ENCODE data around the gene NODAL.

Gene NODAL

GRCh38 chr10:70479165-70479581 lies 37.7 kb upstream of the NODAL start:
- no peak for DNase-seq (ENCODE audit: low read depth, low spot score)
- H3K4me1 ChIP-seq (ENCODE audit: control insufficient read depth, insufficient read depth, low read length): peaks cover 15% of the 10 kb centered on the region
- no peaks in the 10 kb centered on the region for H3K9me3 ChIP-seq (ENCODE audit: control insufficient read depth, insufficient read depth, low read length)
- H3K27me3 ChIP-seq (ENCODE audit: control insufficient read depth, insufficient read depth, low read length): no peaks in the 10 kb centered on the region
- H3K36me3 ChIP-seq (ENCODE audit: control insufficient read depth, insufficient read depth, low read length): no peaks in the 10 kb centered on the region
- no peak overlapping the region for H3K27ac ChIP-seq (ENCODE audit: low read length)
- WGBS (ENCODE audit: insufficient coverage, insufficient read length): no CpG with 5 or more reads among the region's 11 CpGs
- H3K4me3 ChIP-seq (ENCODE audit: low read length): peak overlapping the region; percentile 89

GRCh38 chr10:70478191-70479164 lies 37.0 kb upstream of the NODAL start, which contains the start of gene PALD1:
PALD1 (plus strand) TSS chr10:70478767; CDS start chr10:70525952, 47,185 bp downstream.
- Histone ChIP-seq H3K36me3 (ENCODE audit: control insufficient read depth, insufficient read depth, low read length) (no peaks in the 10 kb centered on the region), H3K27ac (ENCODE audit: low read length) (no peak within 1 kb of the TSS), H3K27me3 (ENCODE audit: control insufficient read depth, insufficient read depth, low read length) (no peaks in the 10 kb centered on the region), H3K4me1 (ENCODE audit: control insufficient read depth, insufficient read depth, low read length) (peaks cover 15% of the 10 kb centered on the region), H3K4me3 (ENCODE audit: low read length) (peak within 1 kb of the TSS; percentile 89), H3K9me3 (ENCODE audit: control insufficient read depth, insufficient read depth, low read length) (no peaks in the 10 kb centered on the region)
- no CpG with 5 or more reads among the region's 110 CpGs for WGBS (ENCODE audit: insufficient coverage, insufficient read length)
- no peak for DNase-seq (ENCODE audit: low read depth, low spot score)

DNA sequence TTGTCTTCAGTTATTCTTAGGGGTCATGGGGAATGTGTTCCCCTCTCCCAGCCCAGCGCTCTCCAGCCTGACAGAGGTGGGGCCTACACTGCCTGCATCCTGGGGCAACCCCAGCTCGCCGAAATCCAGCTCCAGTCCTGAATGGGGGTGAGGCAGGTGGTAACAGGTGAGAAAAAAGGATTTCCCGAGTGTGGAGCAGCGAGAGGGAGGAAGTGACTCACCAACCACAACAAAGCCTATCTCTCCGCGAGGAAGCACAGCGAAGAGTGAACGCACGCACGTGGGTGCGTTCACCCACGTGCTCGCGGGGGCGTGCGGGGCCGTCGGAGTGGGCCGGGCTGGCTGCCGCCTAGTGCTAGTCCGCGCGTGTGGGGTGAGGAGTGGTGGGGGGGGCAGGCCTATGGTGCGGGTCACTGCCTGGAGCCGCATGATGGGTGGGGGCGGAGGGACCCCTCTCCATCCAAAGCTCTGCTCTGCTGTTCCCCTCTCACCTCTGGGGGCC lies 36.2 kb upstream of the NODAL start:
- Histone ChIP-seq H3K36me3 (ENCODE audit: control insufficient read depth, insufficient read depth, low read length) (no peaks in the 10 kb centered on the region), H3K4me1 (ENCODE audit: control insufficient read depth, insufficient read depth, low read length) (peaks cover 14% of the 10 kb centered on the region), H3K4me3 (ENCODE audit: low read length) (peak overlapping the region; percentile 89; the same call in 1 of the 2 replicates), H3K27ac (ENCODE audit: low read length) (no peak overlapping the region), H3K9me3 (ENCODE audit: control insufficient read depth, insufficient read depth, low read length) (no peaks in the 10 kb centered on the region), H3K27me3 (ENCODE audit: control insufficient read depth, insufficient read depth, low read length) (no peaks in the 10 kb centered on the region)
- no peak for DNase-seq (ENCODE audit: low read depth, low spot score)
- no CpG with 5 or more reads among the region's 27 CpGs for WGBS (ENCODE audit: insufficient coverage, insufficient read length)

DNA sequence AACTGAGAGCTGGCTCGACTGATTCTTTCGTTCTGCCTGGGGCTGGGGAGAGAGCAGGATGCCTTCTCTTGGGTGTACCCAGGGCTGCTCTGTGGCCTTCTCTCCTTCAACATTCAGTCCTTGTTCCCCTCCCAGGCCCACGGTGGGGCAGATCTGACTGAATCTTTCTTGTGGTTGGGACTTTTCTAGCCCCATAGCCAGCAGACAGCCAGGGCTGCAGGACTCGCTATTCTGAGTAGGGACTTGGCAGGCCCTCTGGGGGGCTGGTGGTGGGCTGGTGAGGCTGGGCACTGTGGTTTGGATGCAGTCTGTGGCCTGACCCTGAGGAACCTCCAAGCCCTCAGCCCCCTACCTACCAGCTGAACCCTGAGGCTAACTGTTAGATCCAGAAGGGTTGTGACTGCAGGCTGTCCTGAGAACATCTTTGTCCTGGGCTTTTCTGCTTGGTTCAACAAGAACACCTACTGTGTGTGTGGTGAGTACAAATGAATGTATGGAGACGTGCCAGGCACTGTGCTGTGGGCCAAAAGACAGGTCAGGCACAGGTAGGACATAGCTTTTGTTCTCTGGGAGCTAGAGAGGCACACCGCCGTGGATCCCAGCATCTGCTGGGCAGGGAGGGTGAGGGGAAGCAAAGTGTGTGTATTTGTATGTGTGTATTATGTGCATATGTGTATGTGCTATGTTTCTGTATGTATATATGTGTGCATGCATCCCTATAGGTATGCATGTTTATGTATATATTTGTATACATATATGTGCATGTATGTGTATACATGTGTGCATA lies 35.0 kb upstream of the NODAL start:
- no peaks in the 10 kb centered on the region for H3K9me3 ChIP-seq (ENCODE audit: control insufficient read depth, insufficient read depth, low read length)
- H3K27me3 ChIP-seq (ENCODE audit: control insufficient read depth, insufficient read depth, low read length): no peaks in the 10 kb centered on the region
- H3K27ac ChIP-seq (ENCODE audit: low read length): no peak overlapping the region
- no peak for DNase-seq (ENCODE audit: low read depth, low spot score)
- no peak overlapping the region for H3K4me3 ChIP-seq (ENCODE audit: low read length)
- peaks cover 12% of the 10 kb centered on the region for H3K4me1 ChIP-seq (ENCODE audit: control insufficient read depth, insufficient read depth, low read length)
- no peaks in the 10 kb centered on the region for H3K36me3 ChIP-seq (ENCODE audit: control insufficient read depth, insufficient read depth, low read length)
- WGBS (ENCODE audit: insufficient coverage, insufficient read length): no CpG with 5 or more reads among the region's 7 CpGs

DNA sequence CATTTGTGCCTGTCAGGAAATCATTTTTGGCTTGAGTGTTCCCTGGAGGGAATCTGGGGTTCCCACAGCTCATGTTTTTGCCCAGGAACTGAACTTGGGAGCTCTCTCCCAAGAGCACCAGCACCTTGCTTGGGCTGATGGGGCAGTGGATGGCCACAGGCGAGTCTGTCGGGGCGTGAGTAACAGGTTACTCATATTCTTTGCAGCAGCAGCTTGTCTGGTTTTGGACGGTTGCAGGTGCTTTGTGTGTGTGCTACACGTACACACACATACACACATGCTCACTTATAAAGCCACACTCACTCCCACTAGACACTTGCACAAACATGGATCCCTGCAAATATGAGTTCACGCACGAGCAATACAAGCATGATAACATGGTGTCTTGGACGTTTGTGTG lies 34.2 kb upstream of the NODAL start:
- WGBS (ENCODE audit: insufficient coverage, insufficient read length): no CpG with 5 or more reads among the region's 8 CpGs
- H3K4me1 ChIP-seq (ENCODE audit: control insufficient read depth, insufficient read depth, low read length): peaks cover 10% of the 10 kb centered on the region
- no peak overlapping the region for H3K4me3 ChIP-seq (ENCODE audit: low read length)
- no peak overlapping the region for H3K27ac ChIP-seq (ENCODE audit: low read length)
- no peaks in the 10 kb centered on the region for H3K27me3 ChIP-seq (ENCODE audit: control insufficient read depth, insufficient read depth, low read length)
- H3K9me3 ChIP-seq (ENCODE audit: control insufficient read depth, insufficient read depth, low read length): no peaks in the 10 kb centered on the region
- H3K36me3 ChIP-seq (ENCODE audit: control insufficient read depth, insufficient read depth, low read length): no peaks in the 10 kb centered on the region
- no peak for DNase-seq (ENCODE audit: low read depth, low spot score)

- H3K27me3 ChIP-seq (ENCODE audit: control insufficient read depth, insufficient read depth, low read length): no peaks in the 10 kb centered on the region
- WGBS (ENCODE audit: insufficient coverage, insufficient read length): no CpG with 5 or more reads among the region's 2 CpGs
- no peak overlapping the region for H3K27ac ChIP-seq (ENCODE audit: low read length)
Observed at GRCh38 chr10:70474780-70475179, 33.3 kb upstream of the NODAL start.

DNA sequence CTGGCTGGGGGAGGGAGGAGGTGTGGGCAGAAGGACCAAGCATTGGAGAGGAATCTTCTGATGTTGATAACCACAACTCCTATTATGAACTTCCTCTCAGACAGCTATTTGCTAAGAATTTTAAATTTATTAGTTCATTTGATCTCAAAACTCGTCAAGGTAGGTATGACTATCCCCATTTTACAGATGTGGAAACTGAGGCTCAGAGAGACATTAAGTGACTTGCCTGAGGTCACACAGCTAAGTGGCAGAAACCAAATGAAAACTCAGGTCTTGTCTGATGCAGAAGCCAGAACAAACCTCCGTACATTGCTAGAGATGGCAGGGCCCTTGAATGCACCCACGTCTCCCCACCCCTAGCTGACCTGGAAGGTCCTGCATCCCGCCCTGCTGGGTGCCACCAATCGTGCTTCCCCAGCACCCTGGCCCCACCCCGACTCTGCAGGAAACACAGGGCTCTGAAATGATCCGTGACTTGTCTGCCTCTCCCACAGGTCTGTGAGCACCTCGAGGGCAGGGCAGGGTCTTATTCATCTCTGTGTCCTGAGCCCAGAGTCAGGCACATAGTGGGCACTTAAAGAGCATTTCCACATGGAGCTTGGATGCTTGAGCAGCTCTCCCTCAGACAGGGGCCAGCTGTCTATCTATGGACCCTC lies 31.4 kb upstream of the NODAL start:
- Histone ChIP-seq H3K4me3 (ENCODE audit: low read length) (no peak overlapping the region), H3K9me3 (ENCODE audit: control insufficient read depth, insufficient read depth, low read length) (no peaks in the 10 kb centered on the region), H3K4me1 (ENCODE audit: control insufficient read depth, insufficient read depth, low read length) (peaks cover 1% of the 10 kb centered on the region), H3K36me3 (ENCODE audit: control insufficient read depth, insufficient read depth, low read length) (no peaks in the 10 kb centered on the region), H3K27me3 (ENCODE audit: control insufficient read depth, insufficient read depth, low read length) (no peaks in the 10 kb centered on the region), H3K27ac (ENCODE audit: low read length) (no peak overlapping the region)
- DNase-seq (ENCODE audit: low read depth, low spot score): no peak
- WGBS (ENCODE audit: insufficient coverage, insufficient read length): no CpG with 5 or more reads among the region's 8 CpGs

More at GRCh38 chr10:70474780-70475179, 33.3 kb upstream of the NODAL start:
- DNase-seq (ENCODE audit: low read depth, low spot score): no peak
- Histone ChIP-seq H3K4me3 (ENCODE audit: low read length) (no peak overlapping the region), H3K9me3 (ENCODE audit: control insufficient read depth, insufficient read depth, low read length) (no peaks in the 10 kb centered on the region), H3K36me3 (ENCODE audit: control insufficient read depth, insufficient read depth, low read length) (no peaks in the 10 kb centered on the region), H3K4me1 (ENCODE audit: control insufficient read depth, insufficient read depth, low read length) (0 out of 2 replicates have a peak, but pooled peaks cover 2% of the 10 kb centered on the region)

DNA sequence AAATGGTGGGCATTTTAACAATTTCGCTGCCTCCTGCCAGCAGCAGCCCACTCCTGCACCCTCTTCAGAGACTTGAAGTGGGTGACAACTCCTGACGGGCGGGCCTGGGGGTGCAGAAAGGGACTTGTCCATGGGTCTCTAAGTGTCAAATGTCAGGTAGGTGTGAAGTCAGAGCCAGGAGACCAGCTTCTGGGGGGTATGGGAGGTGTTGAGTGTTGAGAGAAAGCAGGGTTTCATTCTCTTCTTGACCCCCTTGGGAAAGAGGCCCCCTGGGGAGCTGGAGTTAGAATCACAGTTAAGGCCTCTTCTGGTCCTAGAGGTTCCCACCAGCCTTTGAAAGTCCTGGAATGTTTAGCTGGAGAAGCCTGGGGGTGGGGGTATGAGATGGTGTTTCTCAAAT lies 25.5 kb upstream of the NODAL start:
- no CpG with 5 or more reads among the region's 3 CpGs for WGBS (ENCODE audit: insufficient coverage, insufficient read length)
- H3K27ac ChIP-seq (ENCODE audit: low read length): no peak overlapping the region
- DNase-seq (ENCODE audit: low read depth, low spot score): no peak
- no peak overlapping the region for H3K4me3 ChIP-seq (ENCODE audit: low read length)
- H3K27me3 ChIP-seq (ENCODE audit: control insufficient read depth, insufficient read depth, low read length): no peaks in the 10 kb centered on the region
- no peaks in the 10 kb centered on the region for H3K9me3 ChIP-seq (ENCODE audit: control insufficient read depth, insufficient read depth, low read length)
- no peaks in the 10 kb centered on the region for H3K36me3 ChIP-seq (ENCODE audit: control insufficient read depth, insufficient read depth, low read length)
- no peaks in the 10 kb centered on the region; the same call in none of the 2 replicates for H3K4me1 ChIP-seq (ENCODE audit: control insufficient read depth, insufficient read depth, low read length)

- DNase-seq (ENCODE audit: low read depth, low spot score): no peak
- H3K4me3 ChIP-seq (ENCODE audit: low read length): no peak overlapping the region; the same call in 1 of the 2 replicates
- H3K4me1 ChIP-seq (ENCODE audit: control insufficient read depth, insufficient read depth, low read length): no peaks in the 10 kb centered on the region; the same call in none of the 2 replicates
- no CpG with 5 or more reads among the region's 2 CpGs for WGBS (ENCODE audit: insufficient coverage, insufficient read length)
- no peaks in the 10 kb centered on the region for H3K9me3 ChIP-seq (ENCODE audit: control insufficient read depth, insufficient read depth, low read length)
- H3K36me3 ChIP-seq (ENCODE audit: control insufficient read depth, insufficient read depth, low read length): no peaks in the 10 kb centered on the region
- H3K27me3 ChIP-seq (ENCODE audit: control insufficient read depth, insufficient read depth, low read length): no peaks in the 10 kb centered on the region
- H3K27ac ChIP-seq (ENCODE audit: low read length): no peak overlapping the region
Observed at GRCh38 chr10:70465832-70466231, 24.4 kb upstream of the NODAL start.

- DNase-seq (ENCODE audit: low read depth, low spot score): no peak
- no peaks in the 10 kb centered on the region for H3K27me3 ChIP-seq (ENCODE audit: control insufficient read depth, insufficient read depth, low read length)
- H3K36me3 ChIP-seq (ENCODE audit: control insufficient read depth, insufficient read depth, low read length): no peaks in the 10 kb centered on the region
- no CpG with 5 or more reads among the region's 4 CpGs for WGBS (ENCODE audit: insufficient coverage, insufficient read length)
- no peak overlapping the region for H3K4me3 ChIP-seq (ENCODE audit: low read length)
- no peaks in the 10 kb centered on the region; the same call in none of the 2 replicates for H3K4me1 ChIP-seq (ENCODE audit: control insufficient read depth, insufficient read depth, low read length)
- H3K27ac ChIP-seq (ENCODE audit: low read length): no peak overlapping the region
- no peaks in the 10 kb centered on the region for H3K9me3 ChIP-seq (ENCODE audit: control insufficient read depth, insufficient read depth, low read length)
Observed at GRCh38 chr10:70465278-70465677, 23.8 kb upstream of the NODAL start.
